GM19468 (cell line): Measurements from ENCODE around the gene EPHB3.
"Not testable (repeated sequence)": the region's sequence is repeated elsewhere in the genome, so short reads cannot be mapped to it uniquely, and the experiment has no call there.

Experiments used
- ATAC-seq: cut with Tn5 transposase; IDR thresholded peaks from one replicate; pipeline ENCODE4 v1.9.1; 2021; ENCODE audit warnings: mild to moderate bottlenecking, moderate library complexity, moderate number of reproducible peaks; ENCODE audit not compliant: unreplicated experiment; ENCODE audit errors: extremely low read depth

EPHB3 gene

DNA sequence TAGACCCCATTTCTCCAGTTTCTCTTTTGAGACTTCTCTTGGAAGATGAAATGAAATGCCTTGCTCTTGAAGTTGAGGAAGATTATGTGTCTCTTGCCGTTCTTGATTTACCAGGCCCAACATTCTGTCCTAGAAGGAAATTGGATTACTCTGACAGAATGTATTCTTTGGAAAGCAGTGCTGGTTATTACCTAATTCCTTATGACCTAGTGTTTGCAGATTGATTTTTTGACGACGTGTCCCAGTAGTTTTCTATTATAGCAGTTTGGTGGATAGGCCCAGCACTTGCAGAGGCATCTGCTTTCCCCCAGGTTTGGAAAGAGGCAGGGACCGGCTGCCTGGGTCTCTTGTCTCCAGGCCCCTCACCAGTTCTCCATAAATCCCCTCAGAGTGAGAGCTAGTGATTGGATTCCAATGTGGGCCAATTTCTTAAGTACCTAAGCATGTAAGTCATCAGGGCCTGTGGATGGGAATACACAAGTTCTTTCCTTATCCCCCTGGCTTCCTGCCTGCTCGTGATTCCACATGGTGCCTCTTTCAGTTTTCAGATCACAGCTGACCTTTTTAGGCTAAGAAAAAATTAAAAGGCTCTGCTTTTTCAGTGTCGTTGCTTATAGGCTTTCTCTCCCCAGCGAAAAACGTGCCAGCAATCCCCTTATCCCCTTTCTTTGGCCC is 50.2 kb downstream of the EPHB3 start:
- no peak for ATAC-seq

DNA sequence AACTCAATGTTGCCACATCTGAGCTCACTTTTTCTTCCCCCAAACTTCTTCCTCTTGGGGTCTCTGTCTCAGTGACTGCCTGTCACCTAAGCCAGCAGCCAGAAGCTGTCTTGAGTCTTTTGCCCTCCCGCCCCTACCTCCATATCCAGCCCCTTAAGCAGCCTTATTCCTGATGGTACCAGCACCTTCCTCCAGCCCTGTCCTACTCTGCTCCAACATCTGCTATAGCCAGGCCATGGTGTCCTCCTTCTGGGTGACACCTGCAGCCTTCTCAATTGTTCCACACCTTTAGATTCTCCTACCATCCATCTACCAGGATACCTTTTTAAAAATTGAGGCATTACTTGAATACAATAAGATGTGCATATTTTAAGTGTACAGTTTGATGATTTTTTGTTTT is 53.8 kb downstream of the EPHB3 start:
- ATAC-seq, result no peak

DNA sequence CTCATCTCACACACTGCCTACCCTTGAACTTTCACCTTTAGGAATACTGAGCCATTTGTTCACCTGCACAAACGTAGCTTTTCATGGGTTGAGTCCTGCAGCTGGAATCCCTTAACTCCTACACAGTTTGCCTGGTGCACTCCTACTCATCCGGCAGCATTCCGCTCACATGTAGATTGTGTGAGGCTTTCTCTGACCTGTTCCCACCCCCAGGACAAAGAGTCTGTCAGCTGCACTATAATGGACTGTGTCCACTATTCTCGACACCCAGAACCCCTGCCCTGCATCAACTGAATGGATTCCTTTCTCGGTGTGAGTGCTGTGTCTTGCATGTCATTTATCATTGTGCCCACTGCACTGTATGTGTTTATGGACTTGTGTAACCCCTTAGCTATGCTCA is 54.9 kb downstream of the EPHB3 start:
- ATAC-seq, result no peak

DNA sequence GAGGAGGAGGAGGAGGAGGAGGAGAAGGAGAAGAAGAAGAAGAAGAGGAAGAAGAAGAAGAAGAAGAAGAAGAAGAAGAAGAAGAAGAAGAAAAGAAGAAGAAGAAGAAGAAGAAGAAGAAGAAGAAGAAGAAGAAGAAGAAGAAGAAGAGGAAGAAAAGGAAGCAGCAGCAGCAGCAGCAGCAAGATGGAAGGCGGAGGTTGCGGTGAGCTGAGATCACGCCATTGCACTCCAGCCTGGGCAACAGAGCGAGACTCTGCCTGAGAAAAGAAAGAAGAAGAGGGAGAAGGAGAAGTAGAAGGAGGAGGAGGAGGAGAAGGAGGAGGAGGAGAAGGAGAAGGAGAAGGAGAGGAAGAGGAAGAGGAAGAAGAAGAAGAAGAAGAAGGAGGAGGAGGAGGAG is 55.7 kb downstream of the EPHB3 start:
- ATAC-seq, result not testable (repeated sequence)

DNA sequence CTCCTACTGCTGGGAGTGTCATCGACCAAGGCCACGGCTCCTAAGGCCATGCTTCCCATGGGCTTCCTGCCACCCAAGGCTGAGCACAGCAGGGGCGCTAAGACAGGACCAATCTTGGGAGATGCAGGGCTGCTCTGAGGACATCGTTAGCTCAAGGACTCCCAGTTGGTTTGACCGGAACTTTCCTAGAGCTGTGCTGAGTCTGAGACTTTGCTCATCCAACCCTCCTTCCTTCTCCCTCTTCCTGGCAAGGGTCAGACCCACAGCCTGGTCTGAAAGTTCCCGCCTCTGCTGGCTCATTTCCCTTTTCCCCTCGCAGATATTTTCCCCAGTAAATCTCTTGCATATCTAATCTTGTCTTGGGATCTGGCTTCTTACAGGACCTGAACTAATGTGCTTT is 57.2 kb downstream of the EPHB3 start:
- ATAC-seq, result no peak

DNA sequence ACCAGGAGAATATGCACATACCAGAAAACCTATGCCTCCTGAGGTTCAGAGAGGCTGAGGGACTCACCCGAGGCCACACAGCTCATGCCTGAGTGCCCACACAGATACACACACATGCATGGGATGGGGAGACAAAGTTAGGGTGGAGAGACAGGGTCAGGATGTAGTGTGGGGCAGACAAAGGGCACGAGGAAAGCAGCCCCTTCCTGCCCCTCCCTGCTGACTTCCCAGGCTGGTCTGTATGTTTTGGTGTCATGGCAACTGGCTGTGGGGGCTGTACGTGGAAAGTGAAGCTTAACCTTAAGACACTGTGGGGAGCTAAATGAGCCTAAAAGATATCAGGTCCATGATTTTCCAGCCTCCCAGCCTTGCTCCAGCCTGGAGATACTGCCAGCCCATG is 57.8 kb downstream of the EPHB3 start:
- ATAC-seq, result no peak

DNA sequence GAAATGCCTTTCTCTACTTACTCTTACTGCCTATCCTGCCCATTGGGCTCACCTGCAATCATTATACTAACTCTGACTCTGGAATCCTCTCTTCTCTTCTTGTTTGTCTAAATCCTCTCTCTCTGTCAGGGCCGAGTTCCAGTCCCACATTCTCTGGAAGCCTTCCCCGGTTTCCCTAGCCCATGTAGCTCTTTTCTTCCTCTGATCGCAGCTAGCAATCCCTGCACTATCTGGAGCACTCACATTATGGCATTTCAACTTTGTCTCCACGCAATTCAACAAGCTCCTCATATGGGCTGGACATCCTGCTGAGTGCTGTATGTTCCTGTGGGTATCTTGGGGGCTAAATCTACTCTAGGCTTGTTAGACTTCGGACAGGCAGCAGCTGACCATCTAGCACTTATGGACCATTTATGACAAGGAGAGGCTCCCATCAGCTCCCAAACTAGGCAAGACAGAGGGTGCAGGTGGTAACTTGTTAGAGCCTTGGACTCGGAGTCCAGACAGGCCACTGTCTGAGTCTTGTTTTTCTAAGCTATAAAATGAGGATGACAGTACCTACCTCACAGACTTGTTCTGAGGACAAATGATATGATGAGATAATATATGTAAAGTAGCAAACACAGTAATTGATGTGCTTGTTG is 58.3 kb downstream of the EPHB3 start:
- no peak for ATAC-seq

DNA sequence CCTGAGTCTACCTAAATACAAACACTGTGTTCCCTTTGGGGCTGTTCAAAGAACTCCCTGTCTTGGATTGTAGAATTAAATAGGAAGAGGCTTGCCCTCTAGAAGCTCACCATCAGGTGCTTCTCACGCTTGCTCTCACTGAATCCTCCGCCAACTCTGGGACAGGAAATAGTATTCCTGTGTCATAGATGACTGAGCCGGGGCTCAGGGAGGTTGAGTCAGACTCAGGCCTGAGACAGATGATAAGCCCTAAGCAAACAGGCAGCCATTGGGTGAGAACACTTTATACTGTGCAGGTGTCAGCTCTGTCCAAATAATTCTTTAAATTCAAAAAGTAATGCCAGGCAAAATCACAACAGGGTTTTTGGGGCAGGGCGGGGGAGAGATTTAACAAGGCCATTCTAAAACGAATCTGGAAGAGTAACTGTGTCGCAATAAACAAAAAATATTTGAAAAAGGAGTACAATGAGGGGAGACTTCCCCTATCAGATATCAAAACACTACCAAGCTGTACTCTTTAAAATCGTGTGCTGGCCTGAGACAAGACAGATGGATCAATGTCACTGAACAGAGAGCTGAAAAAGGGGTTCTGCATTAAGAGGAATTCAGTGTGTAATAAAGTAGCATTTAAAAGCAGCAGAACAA is 59.0 kb downstream of the EPHB3 start:
- no peak for ATAC-seq

DNA sequence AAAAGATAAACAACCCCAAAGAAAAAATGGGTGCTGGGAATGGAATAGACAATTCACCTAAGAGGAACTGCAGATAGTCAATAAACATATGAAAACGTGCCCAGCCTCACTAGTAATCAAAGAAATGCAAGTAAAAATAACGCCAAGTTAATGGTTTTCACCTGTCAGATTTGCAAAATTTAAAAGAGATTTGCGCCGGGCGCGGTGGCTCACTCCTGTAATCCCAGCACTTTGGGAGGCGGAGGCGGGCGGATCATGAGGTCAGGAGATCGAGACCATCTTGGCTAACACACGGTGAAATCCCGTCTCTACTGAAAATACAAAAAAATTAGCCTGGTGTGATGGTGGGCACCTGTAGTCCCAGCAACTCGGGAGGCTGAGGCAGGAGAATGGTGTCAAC is 60.6 kb downstream of the EPHB3 start:
- not testable (repeated sequence) for ATAC-seq

DNA sequence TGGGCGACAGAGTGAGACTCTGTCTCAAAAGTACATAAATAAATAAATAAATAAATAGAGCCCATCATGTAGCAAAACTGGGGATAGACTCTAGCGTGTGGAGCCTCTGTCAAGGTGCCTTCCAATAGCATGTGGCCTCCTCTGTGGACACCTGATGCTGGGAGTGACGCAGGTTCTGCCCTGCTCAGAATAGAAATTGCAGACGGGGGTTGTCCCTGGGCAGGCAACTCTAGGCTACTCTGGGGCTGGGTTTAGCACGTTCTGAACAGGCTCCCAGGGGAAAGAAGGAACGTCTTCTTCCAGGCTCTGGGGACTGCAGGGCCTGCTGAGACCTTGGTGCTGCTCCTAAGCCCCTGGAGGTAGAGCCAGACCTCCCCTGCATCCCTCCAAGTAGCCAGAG is 65.3 kb downstream of the EPHB3 start:
- ATAC-seq, result no peak

DNA sequence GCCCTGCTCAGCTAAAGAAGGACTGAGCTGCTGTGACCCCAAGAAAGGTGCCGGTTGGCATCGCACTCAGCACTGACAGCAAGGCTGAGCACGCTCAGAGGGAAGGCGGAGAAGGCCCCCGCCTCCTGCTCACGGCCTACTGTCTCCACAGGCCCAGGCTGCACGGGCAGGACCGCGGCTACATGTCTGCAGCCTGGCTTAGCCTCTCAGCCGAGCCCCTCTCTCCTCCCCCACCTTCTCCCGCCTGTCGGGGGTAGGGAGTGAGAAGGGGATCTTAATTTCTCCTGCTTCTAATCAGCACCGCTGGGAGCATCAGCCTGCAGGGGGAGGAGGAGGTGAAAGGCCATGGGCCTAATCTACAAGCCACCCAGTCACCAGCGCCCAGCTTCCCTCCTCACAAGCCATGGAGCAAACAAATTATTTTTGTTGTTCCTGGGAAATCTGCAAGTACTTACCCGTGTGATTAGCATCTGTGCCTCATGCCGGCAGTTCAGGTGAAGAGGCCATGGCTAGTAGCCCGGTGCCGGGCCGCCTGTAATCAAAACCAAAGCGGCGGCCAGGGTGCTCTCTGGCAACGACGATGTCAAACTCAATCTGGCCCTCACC is 68.1 kb downstream of the EPHB3 start:
- ATAC-seq, result no peak

DNA sequence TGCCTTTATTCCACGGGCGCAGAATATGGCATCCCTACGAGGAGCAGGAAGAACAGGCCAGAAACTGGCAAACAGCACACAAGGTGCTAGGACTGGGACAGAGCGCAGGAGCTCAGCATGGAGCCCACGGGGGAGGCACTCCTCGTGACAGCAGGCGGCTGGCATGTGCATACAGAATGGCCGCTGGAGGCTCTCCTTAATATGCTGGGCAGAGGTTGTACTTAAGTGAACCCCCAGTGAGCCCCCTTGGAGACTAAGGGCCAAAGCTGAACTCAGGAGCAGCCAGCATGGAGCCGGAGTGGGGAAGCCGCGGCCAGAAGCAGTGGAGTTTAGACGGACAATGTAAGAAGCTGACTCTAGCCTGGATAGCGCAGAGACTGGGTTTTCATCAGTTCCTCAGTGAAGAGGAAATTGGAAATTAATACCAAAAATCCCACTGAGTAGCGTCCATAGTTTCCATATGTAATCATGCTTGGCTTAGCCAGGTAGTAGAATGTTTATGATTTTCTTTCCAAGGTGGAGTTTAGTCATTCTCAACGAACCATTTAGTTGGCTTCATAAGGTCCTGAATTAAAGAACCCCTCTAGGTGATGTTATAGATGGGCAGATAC is 69.4 kb downstream of the EPHB3 start:
- no peak for ATAC-seq

DNA sequence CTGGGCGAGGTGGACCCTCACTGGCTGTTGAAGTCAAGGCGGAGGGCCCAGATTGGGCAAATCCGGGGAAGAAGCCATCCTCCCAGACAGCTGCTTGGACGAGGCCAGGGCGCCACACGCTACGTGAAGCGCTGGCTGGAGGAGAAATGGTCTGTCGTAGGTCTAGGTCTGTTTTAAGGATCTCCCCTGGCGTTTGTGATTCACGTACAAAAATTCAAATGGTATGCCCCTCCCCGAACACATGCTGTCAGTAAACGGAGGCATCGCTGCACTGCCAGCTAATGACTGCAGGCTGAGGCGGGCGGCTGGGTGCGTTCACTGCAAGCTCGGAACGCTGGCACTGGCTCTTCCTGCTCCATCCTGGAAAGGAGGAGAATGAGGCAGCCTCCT is 69.9 kb downstream of the EPHB3 start:
- no peak for ATAC-seq
